ENCODE results near the gene CELSR1.

CELSR1 gene

GRCh38 chr22:46347646-46348045 is 189.8 kb downstream of the CELSR1 start:
- H3K4me1 Mint-ChIP-seq (ENCODE audit: low read depth) = peaks cover 2% of the 10 kb centered on the region
- peaks cover 74% of the 10 kb centered on the region for H3K36me3 Mint-ChIP-seq (ENCODE audit: low read depth)
- no peak overlapping the region for H3K4me3 Mint-ChIP-seq
- H3K27me3 Mint-ChIP-seq = no peaks in the 10 kb centered on the region
- no peak overlapping the region for H3K27ac Mint-ChIP-seq
- H3K9me3 Mint-ChIP-seq = no peaks in the 10 kb centered on the region

GRCh38 chr22:46346680-46347405 is 190.6 kb downstream of the CELSR1 start:
- no peaks in the 10 kb centered on the region for H3K4me1 Mint-ChIP-seq (ENCODE audit: low read depth)
- no peak overlapping the region for H3K4me3 Mint-ChIP-seq
- H3K27me3 Mint-ChIP-seq = no peaks in the 10 kb centered on the region
- H3K27ac Mint-ChIP-seq = no peak overlapping the region
- H3K36me3 Mint-ChIP-seq (ENCODE audit: low read depth) = peaks cover 75% of the 10 kb centered on the region
- no peaks in the 10 kb centered on the region for H3K9me3 Mint-ChIP-seq

- Mint-ChIP-seq H3K9me3 (no peaks in the 10 kb centered on the region), H3K27ac (no peak overlapping the region), H3K27me3 (no peaks in the 10 kb centered on the region), H3K4me3 (no peak overlapping the region), H3K36me3 (ENCODE audit: low read depth) (peaks cover 80% of the 10 kb centered on the region), H3K4me1 (ENCODE audit: low read depth) (peaks cover 27% of the 10 kb centered on the region)
Observed at GRCh38 chr22:46340676-46341075, 196.7 kb downstream of the CELSR1 start.

GRCh38 chr22:46339956-46340355 is 197.5 kb downstream of the CELSR1 start:
- H3K4me1 Mint-ChIP-seq (ENCODE audit: low read depth) = peaks cover 29% of the 10 kb centered on the region
- H3K36me3 Mint-ChIP-seq (ENCODE audit: low read depth) = peaks cover 77% of the 10 kb centered on the region

GRCh38 chr22:46338636-46339035 is 198.8 kb downstream of the CELSR1 start:
- H3K27ac Mint-ChIP-seq = peak overlapping the region; percentile 75
- no peaks in the 10 kb centered on the region for H3K27me3 Mint-ChIP-seq
- no peak overlapping the region for H3K4me3 Mint-ChIP-seq
- peaks cover 64% of the 10 kb centered on the region for H3K36me3 Mint-ChIP-seq (ENCODE audit: low read depth)
- no peaks in the 10 kb centered on the region for H3K9me3 Mint-ChIP-seq
- H3K4me1 Mint-ChIP-seq (ENCODE audit: low read depth) = peaks cover 35% of the 10 kb centered on the region

More at GRCh38 chr22:46339956-46340355, 197.5 kb downstream of the CELSR1 start:
- no peak overlapping the region for H3K27ac Mint-ChIP-seq
- H3K4me3 Mint-ChIP-seq = no peak overlapping the region
- no peaks in the 10 kb centered on the region for H3K27me3 Mint-ChIP-seq
- H3K9me3 Mint-ChIP-seq = no peaks in the 10 kb centered on the region

GRCh38 chr22:46337870-46338269 is 199.6 kb downstream of the CELSR1 start:
- peak overlapping the region; percentile 75 for H3K27ac Mint-ChIP-seq
- H3K4me3 Mint-ChIP-seq = peak overlapping the region; percentile 26

GRCh38 chr22:46336119-46337078 is 201.0 kb downstream of the CELSR1 start:
- Mint-ChIP-seq H3K36me3 (ENCODE audit: low read depth) (peaks cover 49% of the 10 kb centered on the region), H3K9me3 (no peaks in the 10 kb centered on the region), H3K4me1 (ENCODE audit: low read depth) (peaks cover 35% of the 10 kb centered on the region), H3K27me3 (no peaks in the 10 kb centered on the region), H3K4me3 (peak overlapping the region; percentile 98), H3K27ac (peak overlapping the region; percentile 95)

More at GRCh38 chr22:46337870-46338269, 199.6 kb downstream of the CELSR1 start:
- H3K4me1 Mint-ChIP-seq (ENCODE audit: low read depth) = peaks cover 35% of the 10 kb centered on the region
- H3K9me3 Mint-ChIP-seq = no peaks in the 10 kb centered on the region
- no peaks in the 10 kb centered on the region for H3K27me3 Mint-ChIP-seq
- peaks cover 62% of the 10 kb centered on the region for H3K36me3 Mint-ChIP-seq (ENCODE audit: low read depth)

- Mint-ChIP-seq H3K27ac (peak within 1 kb of the TSS; percentile 95), H3K9me3 (no peaks in the 10 kb centered on the region), H3K27me3 (no peaks in the 10 kb centered on the region), H3K4me1 (ENCODE audit: low read depth) (peaks cover 35% of the 10 kb centered on the region), H3K36me3 (ENCODE audit: low read depth) (peaks cover 43% of the 10 kb centered on the region), H3K4me3 (peak within 1 kb of the TSS; percentile 98)
Observed at GRCh38 chr22:46335201-46336118, 202.0 kb downstream of the CELSR1 start, which contains the start of gene TRMU. TSS of gene TRMU (plus strand) at chr22:46335714. CDS start at chr22:46335765, 51 bp downstream.

- H3K27ac Mint-ChIP-seq = no peak overlapping the region
- peaks cover 24% of the 10 kb centered on the region for H3K36me3 Mint-ChIP-seq (ENCODE audit: low read depth)
- H3K9me3 Mint-ChIP-seq = no peaks in the 10 kb centered on the region
- H3K4me3 Mint-ChIP-seq = no peak overlapping the region
- H3K27me3 Mint-ChIP-seq = no peaks in the 10 kb centered on the region
- peaks cover 12% of the 10 kb centered on the region for H3K4me1 Mint-ChIP-seq (ENCODE audit: low read depth)
Observed at GRCh38 chr22:46331496-46331895, 205.9 kb downstream of the CELSR1 start.

- Mint-ChIP-seq H3K36me3 (ENCODE audit: low read depth) (peaks cover 26% of the 10 kb centered on the region), H3K4me3 (no peak overlapping the region), H3K27me3 (no peaks in the 10 kb centered on the region), H3K9me3 (no peaks in the 10 kb centered on the region), H3K27ac (no peak overlapping the region), H3K4me1 (ENCODE audit: low read depth) (peaks cover 9% of the 10 kb centered on the region)
Observed at GRCh38 chr22:46330426-46330825, 207.0 kb downstream of the CELSR1 start.

- Mint-ChIP-seq H3K36me3 (ENCODE audit: low read depth) (peaks cover 26% of the 10 kb centered on the region), H3K27ac (no peak overlapping the region), H3K4me1 (ENCODE audit: low read depth) (peaks cover 4% of the 10 kb centered on the region), H3K9me3 (no peaks in the 10 kb centered on the region), H3K27me3 (no peaks in the 10 kb centered on the region), H3K4me3 (no peak overlapping the region)
Observed at GRCh38 chr22:46329616-46330015, 207.8 kb downstream of the CELSR1 start.

GRCh38 chr22:46328797-46329196 is 208.6 kb downstream of the CELSR1 start:
- Mint-ChIP-seq H3K9me3 (no peaks in the 10 kb centered on the region), H3K27ac (no peak overlapping the region), H3K4me3 (no peak overlapping the region), H3K4me1 (ENCODE audit: low read depth) (no peaks in the 10 kb centered on the region), H3K36me3 (ENCODE audit: low read depth) (peaks cover 30% of the 10 kb centered on the region), H3K27me3 (no peaks in the 10 kb centered on the region)

GRCh38 chr22:46327691-46328465 is 209.5 kb downstream of the CELSR1 start:
- Mint-ChIP-seq H3K4me1 (ENCODE audit: low read depth) (no peaks in the 10 kb centered on the region), H3K4me3 (no peak overlapping the region), H3K27me3 (no peaks in the 10 kb centered on the region), H3K27ac (no peak overlapping the region), H3K36me3 (ENCODE audit: low read depth) (peaks cover 32% of the 10 kb centered on the region), H3K9me3 (no peaks in the 10 kb centered on the region)

Measured in stimulated activated naive CD8-positive, alpha-beta T cell treated with anti-CD3 and anti-CD28 coated beads, Interleukin-15, Interleukin-2, amounts not matched to agents 100 ng/mL and 50 ng/mL, for 24 hours (primary cell).